ENCODE data around the gene NALCN.

The NALCN gene

DNA sequence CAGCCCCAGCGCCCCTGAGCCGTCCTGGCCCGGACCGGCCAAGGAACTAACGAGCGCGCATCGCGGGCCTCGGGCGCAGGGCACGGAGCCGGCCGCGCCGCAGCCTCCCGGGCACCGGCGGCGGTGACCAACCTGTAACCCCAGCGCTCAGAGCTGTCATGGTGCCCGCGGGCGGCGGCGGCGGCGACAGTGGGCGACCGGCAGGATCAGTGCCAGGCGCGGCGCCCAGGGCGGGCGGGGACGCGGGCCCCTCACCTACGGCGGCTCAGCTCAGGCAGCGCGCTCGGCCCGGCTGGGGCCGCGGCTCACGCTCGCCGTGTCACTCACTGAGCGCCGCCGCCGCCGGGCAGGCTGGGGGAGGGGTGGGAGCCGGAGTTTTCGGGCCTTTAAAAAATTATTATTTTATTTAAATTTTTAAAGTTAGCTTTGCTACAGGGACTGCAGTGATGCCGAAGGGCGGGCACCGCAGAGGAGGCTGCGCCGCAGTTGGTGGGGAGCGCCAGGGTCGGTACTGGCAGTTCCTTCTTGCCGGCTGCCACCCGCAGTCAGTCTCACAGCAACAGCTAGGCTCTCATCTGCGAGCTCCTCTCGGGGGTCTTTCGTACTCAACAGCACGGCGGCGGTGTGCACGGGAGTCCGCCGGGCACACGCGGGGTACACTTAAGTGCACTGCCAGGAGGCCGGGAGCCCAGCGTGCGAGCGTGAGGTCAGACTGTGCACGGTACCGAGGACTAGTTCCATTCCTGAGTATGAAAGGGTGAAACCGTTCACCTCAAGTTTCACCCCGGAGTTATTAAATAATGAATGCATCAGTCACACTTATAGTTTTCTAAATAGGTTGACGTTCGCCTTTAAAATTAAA lies at the start of gene NALCN:
Gene NALCN, minus strand, starts transcription at position 328 of the 862 bp plus-strand sequence. CDS start 17,382 bp downstream, outside the sequence.
- no peak for DNase-seq

GRCh38 chr13:101465877-101466276 lies 49.6 kb upstream of the NALCN start:
- DNase-seq, result no peak

GRCh38 chr13:101457176-101457575 lies 40.9 kb upstream of the NALCN start:
- no peak for DNase-seq

- no peak for DNase-seq
Observed at GRCh38 chr13:101455863-101456262, 39.6 kb upstream of the NALCN start.

DNA sequence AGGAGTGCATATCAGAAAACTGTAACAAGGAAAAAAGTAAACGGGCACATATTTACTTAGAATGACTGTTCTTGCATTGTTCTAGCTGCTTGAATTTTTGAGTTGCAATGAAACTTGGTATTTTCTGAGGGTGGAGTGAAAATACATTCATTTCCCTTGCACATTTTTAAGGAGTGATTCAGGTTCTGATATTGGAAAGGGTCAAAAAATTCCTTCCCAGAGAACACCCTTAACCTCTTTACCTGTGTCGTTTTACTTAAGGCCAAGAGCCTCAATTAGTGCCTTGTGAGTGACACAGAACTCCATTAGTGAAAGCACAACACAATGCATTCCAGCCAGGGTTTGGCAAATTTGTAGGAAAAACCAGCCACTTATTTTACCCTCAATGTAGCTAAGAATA lies 38.5 kb upstream of the NALCN start:
- no peak for DNase-seq

DNA sequence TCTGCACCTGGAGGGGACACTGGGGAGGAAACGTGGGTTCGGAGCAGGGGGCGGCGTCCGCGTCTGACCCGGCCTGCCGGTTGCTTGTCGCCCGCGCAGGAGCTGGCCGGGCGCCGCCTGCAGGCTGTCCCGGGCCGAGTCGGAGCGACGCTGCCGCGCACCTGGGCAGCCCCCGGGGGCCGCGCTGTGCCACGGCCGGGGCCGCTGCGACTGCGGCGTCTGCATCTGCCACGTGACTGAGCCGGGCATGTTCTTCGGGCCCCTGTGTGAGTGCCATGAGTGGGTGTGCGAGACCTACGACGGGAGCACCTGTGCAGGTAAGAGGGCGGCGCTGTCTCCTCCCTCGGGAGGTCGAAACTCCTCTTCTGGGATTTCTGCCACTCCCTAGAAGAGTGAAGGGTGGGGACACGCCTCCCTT lies 37.5 kb upstream of the NALCN start:
- no peak for DNase-seq

- no peak for DNase-seq
Observed at GRCh38 chr13:101452519-101453485, 36.5 kb upstream of the NALCN start, which contains the start of gene ITGBL1. Gene ITGBL1 (plus strand): TSS chr13:101452675. CDS start chr13:101452834, 159 bp downstream.

DNA sequence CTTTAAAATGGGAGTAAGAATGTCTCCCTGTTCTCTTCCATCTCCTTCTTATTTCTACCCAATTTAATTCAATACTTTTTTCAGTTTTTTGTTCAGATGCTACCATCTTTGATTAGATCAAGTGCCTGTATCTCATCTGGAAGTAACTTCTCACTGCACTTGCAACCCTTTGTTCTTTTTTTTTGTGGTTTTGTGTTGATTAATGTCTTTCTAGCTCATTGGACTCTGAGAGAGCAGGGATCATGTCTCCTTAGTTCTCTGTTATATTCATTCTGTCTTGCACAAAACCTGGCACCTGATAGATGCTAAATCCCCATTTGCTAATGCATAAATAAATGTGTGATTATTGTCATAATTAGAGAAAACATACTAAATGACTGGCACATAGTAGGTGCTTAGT lies 35.3 kb upstream of the NALCN start:
- DNase-seq, result no peak

DNA sequence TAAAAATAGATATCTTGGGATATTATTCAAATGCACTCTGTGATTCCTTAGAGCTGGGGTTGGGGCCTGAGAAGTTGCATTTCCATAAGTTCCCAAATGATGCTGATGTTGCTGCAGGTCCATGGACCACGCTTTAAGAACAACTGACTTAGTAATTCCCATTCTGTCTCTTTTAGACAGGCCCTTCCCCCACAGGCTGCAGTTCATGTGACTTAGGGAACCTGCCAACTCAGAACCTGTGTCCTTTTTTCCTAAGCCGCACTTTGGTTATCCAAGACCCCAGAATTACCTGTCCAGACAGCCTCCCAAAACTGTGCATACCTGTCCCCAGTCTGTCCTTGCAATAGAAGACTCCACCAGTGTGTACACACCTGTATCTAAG lies 34.4 kb upstream of the NALCN start:
- DNase-seq, result no peak

GRCh38 chr13:101449790-101450748 lies 33.8 kb upstream of the NALCN start:
- DNase-seq, result no peak

GRCh38 chr13:101447852-101448251 lies 31.5 kb upstream of the NALCN start:
- no peak for DNase-seq

DNA sequence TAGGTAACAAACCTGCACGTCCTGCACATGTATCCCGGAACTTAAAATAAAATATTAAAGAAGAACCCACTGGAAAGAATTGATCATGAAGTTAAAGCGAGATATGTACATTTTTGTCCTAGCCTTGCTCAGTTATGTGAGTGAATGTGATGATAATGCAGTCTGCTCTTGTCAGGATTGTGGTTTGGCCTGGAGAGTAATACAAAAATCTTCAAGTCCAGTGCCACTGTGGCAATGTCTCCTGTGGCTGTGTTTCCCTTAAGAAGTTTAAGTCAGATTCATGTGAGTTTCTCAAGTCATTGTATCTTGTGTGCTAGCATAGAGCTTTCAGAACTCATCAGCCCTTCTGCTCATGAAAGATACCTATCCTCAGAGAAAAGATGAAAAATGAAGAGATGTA lies 18.2 kb upstream of the NALCN start:
- no peak for DNase-seq

- DNase-seq, result no peak
Observed at GRCh38 chr13:101433895-101434294, 17.6 kb upstream of the NALCN start.

DNA sequence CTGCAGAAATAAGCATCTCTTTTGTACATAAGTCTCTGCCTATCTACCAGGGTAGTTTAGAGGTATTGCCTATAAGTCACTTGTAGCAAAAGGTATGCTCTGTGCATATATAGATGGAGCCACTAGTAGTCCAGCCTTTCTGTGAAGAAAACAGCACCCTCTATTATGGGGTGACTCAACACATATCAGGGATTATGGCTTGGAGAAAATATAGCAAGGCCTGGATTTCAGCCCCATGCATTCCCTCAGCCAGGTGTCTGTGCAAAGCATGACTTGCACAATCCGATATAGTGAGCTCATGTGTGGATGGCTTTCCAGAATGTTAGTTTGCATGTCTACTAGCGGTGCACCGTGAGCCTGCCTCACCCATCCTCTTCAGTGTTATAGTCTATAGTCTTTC lies 13.4 kb upstream of the NALCN start:
- no peak for DNase-seq

DNA sequence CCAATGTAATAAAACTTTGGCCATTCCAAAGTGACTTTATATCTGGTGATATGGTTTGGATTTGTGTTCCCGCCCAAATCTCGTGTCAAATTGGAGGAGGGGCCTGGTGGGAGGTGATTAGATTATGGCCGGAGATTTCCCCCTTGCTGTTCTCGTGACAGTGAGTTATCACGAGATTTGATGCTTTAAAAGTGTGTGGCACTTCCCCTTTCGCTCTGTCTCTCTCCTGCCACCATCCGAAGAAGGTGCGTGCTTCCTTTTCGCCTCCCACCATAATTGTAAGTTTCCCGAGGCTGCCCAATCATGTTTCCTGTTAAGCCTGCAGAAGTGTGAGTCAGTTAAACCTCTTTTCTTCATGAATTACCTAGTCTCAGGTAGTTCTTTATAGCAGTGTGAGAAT lies 9.3 kb upstream of the NALCN start:
- DNase-seq, result no peak

DNA sequence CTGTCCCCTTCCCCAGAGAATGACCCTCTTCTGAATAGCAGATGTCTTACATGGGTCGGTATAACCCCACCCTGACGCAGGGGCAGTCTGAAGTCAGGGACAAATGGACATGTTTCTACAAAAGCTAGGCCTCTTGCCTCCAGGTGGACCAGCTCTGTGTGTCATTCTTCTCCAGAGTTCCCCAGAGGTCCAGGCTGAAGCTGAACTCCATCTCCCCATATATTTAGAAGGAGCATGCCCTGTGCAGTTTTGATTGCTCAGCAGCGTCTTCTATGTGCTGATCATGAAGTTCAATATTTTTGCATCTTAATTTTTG lies 8.8 kb upstream of the NALCN start:
- DNase-seq, result no peak

GRCh38 chr13:101424381-101425155 lies 8.3 kb upstream of the NALCN start:
- no peak for DNase-seq

GRCh38 chr13:101423872-101424271 lies 7.6 kb upstream of the NALCN start:
- no peak for DNase-seq

- no peak for DNase-seq
Observed at GRCh38 chr13:101417501-101417900, 1.2 kb upstream of the NALCN start.

- DNase-seq, result no peak
Observed at GRCh38 chr13:101417043-101417406, 717 bp upstream of the NALCN start.

DNA sequence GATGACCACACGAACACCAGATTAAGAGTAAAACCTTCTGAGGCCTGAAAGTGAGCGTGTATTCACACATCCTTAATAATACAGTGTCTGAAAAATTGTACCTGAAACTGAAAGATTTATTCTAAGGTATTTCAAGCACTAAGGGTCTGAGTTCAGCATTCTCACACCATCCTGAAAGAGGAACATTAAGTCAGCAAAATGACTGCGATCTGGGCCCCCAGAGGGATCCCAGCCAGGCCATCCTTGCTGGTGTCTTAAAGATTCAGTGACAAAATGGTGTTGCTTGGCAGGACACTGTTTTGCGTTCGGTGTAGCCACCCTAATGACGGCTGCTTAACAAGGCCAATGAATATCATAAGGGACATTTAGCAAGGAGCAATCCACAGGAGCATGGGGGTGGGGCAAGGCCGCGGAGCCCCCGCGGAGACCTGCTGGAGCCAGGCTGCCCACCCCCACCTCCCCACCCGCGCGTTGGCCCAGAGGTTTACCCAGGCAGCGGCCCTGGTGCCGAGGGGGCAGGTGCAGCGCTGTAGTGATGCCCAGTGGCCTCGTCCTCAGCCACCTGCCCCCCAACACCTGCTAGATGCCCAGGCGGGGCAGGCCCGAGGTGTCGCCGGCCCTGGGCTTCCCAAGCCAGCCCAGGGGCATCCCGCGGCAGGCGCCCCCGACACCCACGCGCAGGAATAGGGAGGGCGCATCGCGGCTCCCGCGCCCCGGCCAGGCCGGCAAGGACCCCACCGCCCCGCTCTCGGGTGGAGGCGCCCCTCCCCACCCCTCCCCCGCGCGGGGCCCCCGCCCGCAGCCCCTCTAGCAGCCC lies 742 bp downstream of the NALCN start:
- DNase-seq, result no peak

Measured in GOT3 (cell line).